ENCODE data around the gene SPDL1. TPM values are rescaled to one million over a fixed set of nuclear protein-coding genes. Genes with fewer than 3 reads are reported as not detected.

Gene SPDL1
- total and polyA plus RNA-seq, 2 of the 4 experiments (the other 2 are of a cell fraction) = 18.8 to 29.4 TPM

- ChIA-PET CTCF (interaction anchor here (0.8 kb wide), 1 partner anchor 22 kb away, joined by 3 read pairs; no protein-coding TSS in a partner anchor), POLR2A (ENCODE audit: unreplicated experiment) (no interaction called here)
- H3K27ac ChIP-seq (ENCODE audit: insufficient read depth, low read length) = no peak overlapping the region
- H4K91ac ChIP-seq (ENCODE audit: insufficient read depth, low read depth, low read length) = no peak overlapping the region
- H3K23ac ChIP-seq (ENCODE audit: low read depth, low read length) = no peak overlapping the region
- H4K20me1 ChIP-seq (ENCODE audit: insufficient read depth, low read length) = no peaks in the 10 kb centered on the region
- no peaks in the 10 kb centered on the region for H3K4me1 ChIP-seq (ENCODE audit: control insufficient read depth, insufficient read depth, low read length)
- no peak overlapping the region for H3K14ac ChIP-seq (replicated peaks; ENCODE audit: low read depth, low read length)
- in situ Hi-C loops (cut with MboI; ENCODE audit: low sequenced_read_pairs) (loop anchor here (5.0 kb wide), 1 partner anchor 594 kb away; no protein-coding TSS in a partner anchor), dilution Hi-C loops (cut with HindIII; ENCODE audit: low sequenced_read_pairs, unreplicated experiment) (no loop called here), intact Hi-C loops (cut with micrococcal nuclease) (loop anchor here (1.0 to 10.0 kb wide), 4 partner anchors 223 to 902 kb away; no protein-coding TSS in a partner anchor)
- H3K9me3 ChIP-seq (ENCODE audit: control insufficient read depth, insufficient read depth, low read length) = no peaks in the 10 kb centered on the region
- H3K27me3 ChIP-seq (ENCODE audit: control insufficient read depth, insufficient read depth, low read length) = no peaks in the 10 kb centered on the region
- H4K8ac ChIP-seq (ENCODE audit: low read depth in 2 of 2, low read length in 2 of 2) = 0 out of 4 replicates have a peak overlapping the region, but pooled peaks of 1 of the 2 experiments have one; percentile 27
- no peak overlapping the region for H2BK120ac ChIP-seq (ENCODE audit: low read depth, low read length)
- H3K56ac ChIP-seq (ENCODE audit: extremely low read depth, insufficient read depth, low read length) = no peak overlapping the region
- no peak overlapping the region for H3K4ac ChIP-seq (ENCODE audit: low read depth, low read length)
- peak overlapping the region; percentile 50; the same call in 1 of the 2 replicates for H3K9ac ChIP-seq (ENCODE audit: low read depth, low read length)
- TF ChIP-seq RCOR1 (IDR thresholded peaks at IDR 0.05; ENCODE audit: insufficient replicate concordance, low read length) (no peak), POLR2A (IDR thresholded peaks at IDR 0.05; ENCODE audit: low read depth, low read length) (no peak), USF2 (IDR thresholded peaks at IDR 0.05; ENCODE audit: low read depth, low read length) (no peak), MAZ (IDR thresholded peaks at IDR 0.05; ENCODE audit: borderline replicate concordance, low read depth, low read length) (no peak), SMC3 (IDR thresholded peaks at IDR 0.05; ENCODE audit: low read depth, low read length) (peak; percentile 69), RAD21 (IDR thresholded peaks at IDR 0.05; ENCODE audit: low read length) (peak; percentile 69), FOS (IDR thresholded peaks at IDR 0.05; ENCODE audit: low read depth, low read length) (no peak), CTCF (conservative IDR thresholded peaks at IDR 0.05; ENCODE audit: low read depth, low read length) (peak; percentile 79), MXI1 (IDR thresholded peaks at IDR 0.05; ENCODE audit: borderline replicate concordance, low read depth, low read length) (no peak), CEBPB (IDR thresholded peaks at IDR 0.05; ENCODE audit: low read depth, low read length) (no peak)
- H3K18ac ChIP-seq (ENCODE audit: low read depth, low read length) = no peak overlapping the region
- no peak overlapping the region for H2BK20ac ChIP-seq (ENCODE audit: low read depth, low read length)
- H2BK5ac ChIP-seq (ENCODE audit: low read depth, low read length, poor library complexity, severe bottlenecking) = no peak overlapping the region
- no peak overlapping the region for H4K5ac ChIP-seq (ENCODE audit: low read depth, low read length)
- H3K4me2 ChIP-seq (ENCODE audit: low read depth, low read length) = no peak overlapping the region
- DNase-seq = peak; percentile 61
- BruUV-seq (replicated peaks) = no TSS peak
- H3K79me1 ChIP-seq (ENCODE audit: low read depth in 1 of 2, low read length in 2 of 2) = peaks cover 0 to 10% of the 10 kb centered on the region in 2 experiments; a peak in 2 of 4 replicates
- H2BK15ac ChIP-seq (ENCODE audit: low read depth, low read length) = no peak overlapping the region
- ATAC-seq (ENCODE audit: low read depth) = peak; percentile 56
- H2AFZ ChIP-seq (replicated peaks; ENCODE audit: low read length, poor library complexity) = no peak overlapping the region
- no peak overlapping the region for H2AK5ac ChIP-seq (ENCODE audit: low read depth, low read length)
- peaks cover 2% of the 10 kb centered on the region; the same call in 1 of the 2 replicates for H3K9me1 ChIP-seq (ENCODE audit: insufficient read depth, low read length)
- no peak overlapping the region for H3K4me3 ChIP-seq (ENCODE audit: insufficient read depth, low read depth, low read length)
- WGBS, 2 experiments (ENCODE audit: extremely low coverage in 2 of 2, insufficient read length in 1 of 2) = no CpG with 5 or more reads among the region's 6 CpGs
- H2AK9ac ChIP-seq (replicated peaks; ENCODE audit: low read depth, low read length, poor library complexity) = no peak overlapping the region
- H3K36me3 ChIP-seq (ENCODE audit: control insufficient read depth, insufficient read depth, low read length) = no peaks in the 10 kb centered on the region
Observed at GRCh38 chr5:169581580-169582227, 1.9 kb upstream of the SPDL1 start.

Measured in IMR-90 (cell line).